Smooth muscle cell (in vitro differentiated cells): ENCODE data around the gene ZNF319. TPM values are rescaled to one million over a fixed set of nuclear protein-coding genes. Genes with fewer than 3 reads are reported as not detected.

Source experiments
- DNase-seq: peaks from one replicate; lab custom pipeline; 2025; ENCODE audit not compliant: unreplicated experiment; lab: John Stamatoyannopoulos, UW
- H2AFZ ChIP-seq: fragments of 200-600 bp; sonication (generic); 2 replicates; pipeline ENCODE4 v1.6.0; 2016; ENCODE audit warnings: antibody characterized with exemption, low read depth, mild to moderate bottlenecking
- H3F3A ChIP-seq: fragments of 200-600 bp; sonication (generic); 2 replicates; pipeline ENCODE4 v1.6.0; 2017; ENCODE audit warnings: antibody characterized with exemption, low read depth
- H3K27ac ChIP-seq: fragments of 200-600 bp; sonication (generic); 2 replicates; pipeline ENCODE4 v1.5.1; 2016; ENCODE audit warnings: low read depth, mild to moderate bottlenecking
- H3K27me3 ChIP-seq: fragments of 200-600 bp; sonication (generic); 2 replicates; pipeline ENCODE4 v1.6.1; 2016; ENCODE audit warnings: low read depth, mild to moderate bottlenecking
- H3K36me3 ChIP-seq: fragments of 200-600 bp; sonication (generic); 2 replicates; pipeline ENCODE4 v1.5.1; 2016; ENCODE audit warnings: low read depth
- H3K4me1 ChIP-seq: fragments of 200-600 bp; sonication (generic); 2 replicates; pipeline ENCODE4 v1.5.1; 2016; ENCODE audit warnings: low read depth
- H3K4me2 ChIP-seq: fragments of 200-600 bp; sonication (generic); 2 replicates; pipeline ENCODE4 v1.6.0; 2016; ENCODE audit warnings: mild to moderate bottlenecking
- H3K4me3 ChIP-seq: fragments of 200-600 bp; sonication (generic); 2 replicates; pipeline ENCODE4 v1.5.1; 2016; ENCODE audit warnings: mild to moderate bottlenecking
- H3K79me2 ChIP-seq: fragments of 200-600 bp; sonication (generic); 2 replicates; pipeline ENCODE4 v1.6.0; 2016; ENCODE audit warnings: low read depth, mild to moderate bottlenecking
- H3K9ac ChIP-seq: fragments of 200-600 bp; sonication (generic); 2 replicates; pipeline ENCODE4 v1.6.0; 2016; ENCODE audit warnings: low read depth
- H3K9me3 ChIP-seq: fragments of 200-600 bp; sonication (generic); replicated peaks from 2 replicates; pipeline ENCODE4 v1.5.1; 2016; ENCODE audit warnings: low read depth
- H4K20me1 ChIP-seq: fragments of 200-600 bp; sonication (generic); 2 replicates; pipeline ENCODE4 v1.6.0; 2016; ENCODE audit warnings: low read depth
- CTCF ChIP-seq: fragments of 200-600 bp; sonication (generic); IDR thresholded peaks from 2 replicates; pipeline ENCODE4 v1.5.1; 2017; ENCODE audit warnings: borderline replicate concordance, mild to moderate bottlenecking, antibody characterized with exemption; ENCODE audit not compliant: insufficient read depth, poor library complexity, severe bottlenecking
- WGBS: methylation state at CpG from one replicate; pipeline ENCODE4 v1.1.7; 2016; ENCODE audit warnings: low lambda C conversion rate; 5-methylcytosine and 5-hydroxymethylcytosine counted together
- polyA plus RNA-seq: library from polyadenylated mRNA; unstranded; fragments of >200 nt; fragmentation: Nextera tagmentation; extraction: Ambion mirVana; gene quantifications from 2 replicates; pipeline ENCODE4 v1.2.1, GENCODE V29; 2016
- total RNA-seq: library from RNA; depleted of rRNA; stranded (reverse); fragments of >200 nt; gene quantifications from 2 replicates; pipeline ENCODE4 v1.2.3, GENCODE V29; 2014

ZNF319 gene
- total and polyA plus RNA-seq, 2 experiments from 2014 or later: 3.1 to 4.0 TPM

- no peak overlapping the region for H3K9ac ChIP-seq
- H2AFZ ChIP-seq: no peak overlapping the region
- no peaks in the 10 kb centered on the region for H4K20me1 ChIP-seq
- H3K4me3 ChIP-seq: no peak overlapping the region
- TF ChIP-seq CTCF: no peak
- no peaks in the 10 kb centered on the region for H3K27me3 ChIP-seq
- no peaks in the 10 kb centered on the region for H3F3A ChIP-seq
- no peaks in the 10 kb centered on the region for H3K36me3 ChIP-seq
- no peak overlapping the region for H3K4me2 ChIP-seq
- no peaks in the 10 kb centered on the region for H3K79me2 ChIP-seq
- 92% methylated on average over 9 of the region's 9 CpGs for WGBS
- H3K9me3 ChIP-seq: no peaks in the 10 kb centered on the region
- H3K27ac ChIP-seq: no peak overlapping the region
- DNase-seq: no peak
- no peaks in the 10 kb centered on the region for H3K4me1 ChIP-seq
These were observed 33.5 kb downstream of the ZNF319 start for GRCh38 chr16:57966986-57967385.

GRCh38 chr16:57966204-57966771 lies 34.2 kb downstream of the ZNF319 start:
- Histone ChIP-seq H3K4me3 (no peak overlapping the region), H3K9me3 (no peaks in the 10 kb centered on the region), H3K27ac (no peak overlapping the region), H3F3A (no peaks in the 10 kb centered on the region), H3K27me3 (no peaks in the 10 kb centered on the region), H3K79me2 (no peaks in the 10 kb centered on the region), H2AFZ (no peak overlapping the region), H3K4me2 (no peak overlapping the region), H3K4me1 (no peaks in the 10 kb centered on the region), H3K36me3 (no peaks in the 10 kb centered on the region), H4K20me1 (no peaks in the 10 kb centered on the region), H3K9ac (no peak overlapping the region)
- DNase-seq: no peak
- WGBS: 73% methylated on average over 4 of the region's 4 CpGs
- no peak for TF ChIP-seq CTCF

- Histone ChIP-seq H3K9ac (no peak overlapping the region), H3K36me3 (no peaks in the 10 kb centered on the region)
These were observed 36.2 kb downstream of the ZNF319 start for GRCh38 chr16:57964157-57964700.

More at GRCh38 chr16:57964157-57964700, 36.2 kb downstream of the ZNF319 start:
- Histone ChIP-seq H3K79me2 (no peaks in the 10 kb centered on the region), H3K9me3 (no peaks in the 10 kb centered on the region), H3F3A (no peaks in the 10 kb centered on the region), H4K20me1 (no peaks in the 10 kb centered on the region), H3K27ac (no peak overlapping the region), H2AFZ (no peak overlapping the region), H3K27me3 (no peaks in the 10 kb centered on the region), H3K4me1 (no peaks in the 10 kb centered on the region), H3K4me3 (no peak overlapping the region), H3K4me2 (no peak overlapping the region)
- 78% methylated on average over 10 of the region's 10 CpGs for WGBS
- no peak for DNase-seq
- TF ChIP-seq CTCF: no peak
